ENCODE results near the gene HGS. TPM values are rescaled to one million over a fixed set of nuclear protein-coding genes. Genes with fewer than 3 reads are reported as not detected.

HGS gene
- total and polyA plus RNA-seq, 2 of the 13 experiments (the other 11 are each of a cell fraction or from before 2014, with no cell fraction given), result 73.3 to 78.1 TPM

DNA sequence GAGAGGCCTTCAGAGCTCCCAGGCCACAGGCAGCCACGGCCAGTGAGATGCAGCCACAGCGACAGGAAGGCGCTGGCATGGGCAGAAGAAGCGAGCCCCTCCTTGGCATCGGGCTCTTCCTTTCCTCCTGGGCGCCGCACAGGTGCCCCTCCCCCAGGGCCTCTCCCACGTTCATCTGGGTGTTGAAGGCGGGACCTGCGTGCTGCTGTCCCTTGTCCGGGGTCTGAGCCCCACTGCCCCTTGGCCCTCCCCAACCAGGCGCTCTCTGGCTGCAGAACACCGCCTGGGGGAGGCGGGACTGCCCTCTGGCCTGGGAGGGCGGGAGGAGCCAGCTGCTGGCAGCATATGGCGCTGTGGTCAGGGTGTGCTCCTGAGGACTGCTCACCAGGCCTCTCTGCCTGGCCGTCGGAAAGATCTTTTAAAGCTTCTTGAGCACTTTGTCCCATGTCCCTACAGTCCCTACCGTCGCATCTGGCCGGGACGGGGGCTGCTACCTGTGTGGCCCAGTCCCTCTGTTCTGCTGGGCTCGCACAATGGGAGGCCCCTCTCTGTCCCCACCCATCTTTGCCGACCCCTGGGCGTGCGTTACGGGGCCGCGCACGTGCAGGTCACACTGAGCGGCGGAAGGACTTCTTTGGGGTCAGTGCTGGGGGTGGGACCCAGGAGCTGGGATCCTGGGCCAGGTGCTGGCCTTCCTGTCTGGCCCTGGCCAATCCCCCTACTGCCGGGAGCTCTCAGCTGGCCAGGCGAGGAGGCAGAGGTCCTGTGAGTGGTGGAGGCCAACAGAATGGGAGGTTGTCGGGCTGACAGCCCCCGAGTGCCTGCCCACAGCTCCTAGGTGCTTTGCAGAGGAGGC is 30.0 kb downstream of the HGS start (continued):
- TF ChIP-seq, protein P1, sequence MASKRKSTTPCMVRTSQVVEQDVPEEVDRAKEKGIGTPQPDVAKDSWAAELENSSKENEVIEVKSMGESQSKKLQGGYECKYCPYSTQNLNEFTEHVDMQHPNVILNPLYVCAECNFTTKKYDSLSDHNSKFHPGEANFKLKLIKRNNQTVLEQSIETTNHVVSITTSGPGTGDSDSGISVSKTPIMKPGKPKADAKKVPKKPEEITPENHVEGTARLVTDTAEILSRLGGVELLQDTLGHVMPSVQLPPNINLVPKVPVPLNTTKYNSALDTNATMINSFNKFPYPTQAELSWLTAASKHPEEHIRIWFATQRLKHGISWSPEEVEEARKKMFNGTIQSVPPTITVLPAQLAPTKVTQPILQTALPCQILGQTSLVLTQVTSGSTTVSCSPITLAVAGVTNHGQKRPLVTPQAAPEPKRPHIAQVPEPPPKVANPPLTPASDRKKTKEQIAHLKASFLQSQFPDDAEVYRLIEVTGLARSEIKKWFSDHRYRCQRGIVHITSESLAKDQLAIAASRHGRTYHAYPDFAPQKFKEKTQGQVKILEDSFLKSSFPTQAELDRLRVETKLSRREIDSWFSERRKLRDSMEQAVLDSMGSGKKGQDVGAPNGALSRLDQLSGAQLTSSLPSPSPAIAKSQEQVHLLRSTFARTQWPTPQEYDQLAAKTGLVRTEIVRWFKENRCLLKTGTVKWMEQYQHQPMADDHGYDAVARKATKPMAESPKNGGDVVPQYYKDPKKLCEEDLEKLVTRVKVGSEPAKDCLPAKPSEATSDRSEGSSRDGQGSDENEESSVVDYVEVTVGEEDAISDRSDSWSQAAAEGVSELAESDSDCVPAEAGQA (IDR thresholded peaks at IDR 0.05; ENCODE audit: low read depth), result 0 out of 2 replicates have a peak, but pooled peaks have one; percentile 15
- TF ChIP-seq, protein P1 (CRISPR knock-in tag; IDR thresholded peaks at IDR 0.05; ENCODE audit: borderline replicate concordance), result no peak
- TF ChIP-seq RFXANK (CRISPR knock-in tag; IDR thresholded peaks at IDR 0.05) (no peak), ZNF343 (CRISPR knock-in tag; IDR thresholded peaks at IDR 0.05) (peak; percentile 91; the same call in 1 of the 2 replicates), ZNF557 (CRISPR knock-in tag; IDR thresholded peaks at IDR 0.05) (no peak), ZNF260 (CRISPR knock-in tag; IDR thresholded peaks at IDR 0.05; ENCODE audit: borderline replicate concordance, low read depth) (peak; percentile 67; the same call in 1 of the 2 replicates), TCF7L2 (IDR thresholded peaks at IDR 0.05; ENCODE audit: low read depth, low read length) (no peak), SP1 (IDR thresholded peaks at IDR 0.05) (no peak), SP1 (CRISPR knock-in tag; IDR thresholded peaks at IDR 0.05) (no peak; the same call in 1 of the 2 replicates), BORCS8-MEF2B (CRISPR knock-in tag; IDR thresholded peaks at IDR 0.05) (peak; percentile 96), ZKSCAN8 (CRISPR knock-in tag; IDR thresholded peaks at IDR 0.05; ENCODE audit: borderline replicate concordance) (no peak), ZNF225 (CRISPR knock-in tag; IDR thresholded peaks at IDR 0.05) (0 out of 2 replicates have a peak, but pooled peaks have one; percentile 77), SNAPC2 (CRISPR knock-in tag; IDR thresholded peaks at IDR 0.05) (peak; percentile 27; the same call in 1 of the 2 replicates), JUND (CRISPR knock-in tag; IDR thresholded peaks at IDR 0.05) (peak; percentile 5; the same call in 1 of the 2 replicates), ZNF20 (CRISPR knock-in tag; IDR thresholded peaks at IDR 0.05) (0 out of 2 replicates have a peak, but pooled peaks have one; percentile 62), ZMYM3 (CRISPR knock-in tag; IDR thresholded peaks at IDR 0.05) (peak; percentile 82; the same call in 1 of the 2 replicates)
- TF ChIP-seq, protein P2, sequence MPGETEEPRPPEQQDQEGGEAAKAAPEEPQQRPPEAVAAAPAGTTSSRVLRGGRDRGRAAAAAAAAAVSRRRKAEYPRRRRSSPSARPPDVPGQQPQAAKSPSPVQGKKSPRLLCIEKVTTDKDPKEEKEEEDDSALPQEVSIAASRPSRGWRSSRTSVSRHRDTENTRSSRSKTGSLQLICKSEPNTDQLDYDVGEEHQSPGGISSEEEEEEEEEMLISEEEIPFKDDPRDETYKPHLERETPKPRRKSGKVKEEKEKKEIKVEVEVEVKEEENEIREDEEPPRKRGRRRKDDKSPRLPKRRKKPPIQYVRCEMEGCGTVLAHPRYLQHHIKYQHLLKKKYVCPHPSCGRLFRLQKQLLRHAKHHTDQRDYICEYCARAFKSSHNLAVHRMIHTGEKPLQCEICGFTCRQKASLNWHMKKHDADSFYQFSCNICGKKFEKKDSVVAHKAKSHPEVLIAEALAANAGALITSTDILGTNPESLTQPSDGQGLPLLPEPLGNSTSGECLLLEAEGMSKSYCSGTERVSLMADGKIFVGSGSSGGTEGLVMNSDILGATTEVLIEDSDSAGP (CRISPR knock-in tag; IDR thresholded peaks at IDR 0.05; ENCODE audit: borderline replicate concordance), result peak; percentile 85; the same call in 1 of the 2 replicates
- TF ChIP-seq, protein P3, sequence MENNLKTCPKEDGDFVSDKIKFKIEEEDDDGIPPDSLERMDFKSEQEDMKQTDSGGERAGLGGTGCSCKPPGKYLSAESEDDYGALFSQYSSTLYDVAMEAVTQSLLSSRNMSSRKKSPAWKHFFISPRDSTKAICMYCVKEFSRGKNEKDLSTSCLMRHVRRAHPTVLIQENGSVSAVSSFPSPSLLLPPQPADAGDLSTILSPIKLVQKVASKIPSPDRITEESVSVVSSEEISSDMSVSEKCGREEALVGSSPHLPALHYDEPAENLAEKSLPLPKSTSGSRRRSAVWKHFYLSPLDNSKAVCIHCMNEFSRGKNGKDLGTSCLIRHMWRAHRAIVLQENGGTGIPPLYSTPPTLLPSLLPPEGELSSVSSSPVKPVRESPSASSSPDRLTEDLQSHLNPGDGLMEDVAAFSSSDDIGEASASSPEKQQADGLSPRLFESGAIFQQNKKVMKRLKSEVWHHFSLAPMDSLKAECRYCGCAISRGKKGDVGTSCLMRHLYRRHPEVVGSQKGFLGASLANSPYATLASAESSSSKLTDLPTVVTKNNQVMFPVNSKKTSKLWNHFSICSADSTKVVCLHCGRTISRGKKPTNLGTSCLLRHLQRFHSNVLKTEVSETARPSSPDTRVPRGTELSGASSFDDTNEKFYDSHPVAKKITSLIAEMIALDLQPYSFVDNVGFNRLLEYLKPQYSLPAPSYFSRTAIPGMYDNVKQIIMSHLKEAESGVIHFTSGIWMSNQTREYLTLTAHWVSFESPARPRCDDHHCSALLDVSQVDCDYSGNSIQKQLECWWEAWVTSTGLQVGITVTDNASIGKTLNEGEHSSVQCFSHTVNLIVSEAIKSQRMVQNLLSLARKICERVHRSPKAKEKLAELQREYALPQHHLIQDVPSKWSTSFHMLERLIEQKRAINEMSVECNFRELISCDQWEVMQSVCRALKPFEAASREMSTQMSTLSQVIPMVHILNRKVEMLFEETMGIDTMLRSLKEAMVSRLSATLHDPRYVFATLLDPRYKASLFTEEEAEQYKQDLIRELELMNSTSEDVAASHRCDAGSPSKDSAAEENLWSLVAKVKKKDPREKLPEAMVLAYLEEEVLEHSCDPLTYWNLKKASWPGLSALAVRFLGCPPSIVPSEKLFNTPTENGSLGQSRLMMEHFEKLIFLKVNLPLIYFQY (CRISPR knock-in tag; IDR thresholded peaks at IDR 0.05; ENCODE audit: borderline replicate concordance), result peak; percentile 81; the same call in 1 of the 2 replicates
